Measurements from ENCODE around the gene LAMA2.

- TF ChIP-seq CREB1 (CRISPR knock-in tag; IDR thresholded peaks at IDR 0.05; ENCODE audit: low read depth), result no peak
- no peak for TF ChIP-seq ETS1 (IDR thresholded peaks at IDR 0.05)
These were observed 96.1 kb downstream of the LAMA2 start for GRCh38 chr6:128979071-128979470.
